Parathyroid adenoma (tissue), 2 donors: Measurements from ENCODE around the gene EIF2AK3.

Source experiments
- H2AFZ ChIP-seq: fragments of 300-600 bp; sonication (generic); one replicate; pipeline ENCODE4 v1.7.0; 2017; ENCODE audit warnings: antibody characterized with exemption, mild to moderate bottlenecking
- H3K27ac ChIP-seq: fragments of 300-600 bp; sonication (generic); one replicate; pipeline ENCODE4 v1.7.0; 2017
- H3K27me3 ChIP-seq: fragments of 300-600 bp; sonication (generic); one replicate; pipeline ENCODE4 v1.7.0; 2017; ENCODE audit warnings: low read length; ENCODE audit not compliant: control insufficient read depth, insufficient read depth
- H3K36me3 ChIP-seq: fragments of 300-600 bp; sonication (generic); one replicate; pipeline ENCODE4 v1.7.0; 2017; ENCODE audit warnings: low read length; ENCODE audit not compliant: control insufficient read depth, insufficient read depth
- H3K4me1 ChIP-seq: fragments of 300-600 bp; sonication (generic); one replicate; pipeline ENCODE4 v1.7.0; 2017; ENCODE audit warnings: control low read depth
- H3K4me2 ChIP-seq: fragments of 300-600 bp; sonication (generic); one replicate; pipeline ENCODE4 v1.7.0; 2017; ENCODE audit warnings: low read length
- H3K4me3 ChIP-seq: fragments of 300-600 bp; sonication (generic); one replicate; pipeline ENCODE4 v1.7.0; 2017; ENCODE audit warnings: low read depth, low read length
- H3K79me2 ChIP-seq: fragments of 300-600 bp; sonication (generic); one replicate; pipeline ENCODE4 v1.7.0; 2017; ENCODE audit warnings: control low read depth
- H3K9ac ChIP-seq: fragments of 300-600 bp; sonication (generic); one replicate; pipeline ENCODE4 v1.7.0; 2017; ENCODE audit warnings: mild to moderate bottlenecking
- H3K9me3 ChIP-seq: fragments of 300-600 bp; sonication (generic); one replicate; pipeline ENCODE4 v1.7.0; 2017; ENCODE audit warnings: low read length; ENCODE audit not compliant: control insufficient read depth
- CTCF ChIP-seq: fragments of 300-600 bp; sonication (generic); IDR thresholded peaks from one replicate; pipeline ENCODE4 v1.7.0; 2017; ENCODE audit warnings: antibody characterized with exemption, mild to moderate bottlenecking
- donor health status: primary hyperparathyroidism.

Gene EIF2AK3

GRCh38 chr2:88613921-88614320, 13.3 kb downstream of the EIF2AK3 start:
- Histone ChIP-seq H3K79me2 (peaks cover 15% of the 10 kb centered on the region), H3K36me3 (no peaks in the 10 kb centered on the region), H3K9ac (no peak overlapping the region), H2AFZ (no peak overlapping the region), H3K27me3 (no peaks in the 10 kb centered on the region), H3K4me3 (no peak overlapping the region), H3K9me3 (no peaks in the 10 kb centered on the region), H3K4me1 (peaks cover 4% of the 10 kb centered on the region), H3K4me2 (no peak overlapping the region), H3K27ac (no peak overlapping the region)
- no peak for TF ChIP-seq CTCF

- Histone ChIP-seq H3K9ac (no peak overlapping the region), H3K4me2 (no peak overlapping the region), H3K4me3 (no peak overlapping the region), H3K27ac (no peak overlapping the region), H3K36me3 (no peaks in the 10 kb centered on the region), H3K4me1 (peaks cover 4% of the 10 kb centered on the region), H3K27me3 (no peaks in the 10 kb centered on the region), H3K79me2 (peaks cover 10% of the 10 kb centered on the region), H2AFZ (no peak overlapping the region), H3K9me3 (no peaks in the 10 kb centered on the region)
- TF ChIP-seq CTCF, result no peak
Measured at GRCh38 chr2:88608184-88608583, 19.1 kb downstream of the EIF2AK3 start.

- H3K27me3 ChIP-seq, result no peaks in the 10 kb centered on the region
- no peak for TF ChIP-seq CTCF
- H3K9ac ChIP-seq, result no peak overlapping the region
- H3K9me3 ChIP-seq, result no peaks in the 10 kb centered on the region
- H3K4me1 ChIP-seq, result peaks cover 1% of the 10 kb centered on the region
- H3K4me3 ChIP-seq, result no peak overlapping the region
- H3K27ac ChIP-seq, result no peak overlapping the region
- no peak overlapping the region for H2AFZ ChIP-seq
- no peaks in the 10 kb centered on the region for H3K36me3 ChIP-seq
- H3K79me2 ChIP-seq, result peaks cover 10% of the 10 kb centered on the region
- no peak overlapping the region for H3K4me2 ChIP-seq
Measured at GRCh38 chr2:88607416-88607815, 19.8 kb downstream of the EIF2AK3 start.

- peaks cover 10% of the 10 kb centered on the region for H3K79me2 ChIP-seq
- no peak overlapping the region for H3K4me3 ChIP-seq
- H3K27me3 ChIP-seq, result no peaks in the 10 kb centered on the region
- H3K27ac ChIP-seq, result no peak overlapping the region
- no peak overlapping the region for H2AFZ ChIP-seq
- no peaks in the 10 kb centered on the region for H3K4me1 ChIP-seq
- no peak overlapping the region for H3K4me2 ChIP-seq
- H3K36me3 ChIP-seq, result no peaks in the 10 kb centered on the region
- TF ChIP-seq CTCF, result no peak
- H3K9me3 ChIP-seq, result no peaks in the 10 kb centered on the region
- H3K9ac ChIP-seq, result no peak overlapping the region
Measured at GRCh38 chr2:88606371-88607030, 20.8 kb downstream of the EIF2AK3 start.

GRCh38 chr2:88603146-88603545, 24.1 kb downstream of the EIF2AK3 start:
- Histone ChIP-seq H3K27me3 (no peaks in the 10 kb centered on the region), H3K36me3 (no peaks in the 10 kb centered on the region), H3K4me3 (no peak overlapping the region), H3K4me1 (no peaks in the 10 kb centered on the region), H3K27ac (no peak overlapping the region), H3K9me3 (no peaks in the 10 kb centered on the region), H3K79me2 (peaks cover 12% of the 10 kb centered on the region), H3K4me2 (no peak overlapping the region), H2AFZ (no peak overlapping the region), H3K9ac (no peak overlapping the region)
- no peak for TF ChIP-seq CTCF
